ENCODE measurements around the gene SLC2A2.

The SLC2A2 gene

GRCh38 chr3:171028779-171029232, 2.3 kb upstream of the SLC2A2 start:
- TF ChIP-seq SIN3A (IDR thresholded peaks at IDR 0.05; ENCODE audit: borderline replicate concordance, insufficient read depth, low read length) (no peak), POLR2AphosphoS5 (IDR thresholded peaks at IDR 0.05; ENCODE audit: low read depth, low read length) (no peak), FOXP2 (optimal IDR thresholded peaks at IDR 0.05; ENCODE audit: borderline replicate concordance, extremely low read depth, extremely low read length, insufficient read depth) (no peak), TAF1 (IDR thresholded peaks at IDR 0.05; ENCODE audit: borderline replicate concordance, insufficient read depth, low read length) (no peak)

- no peak for TF ChIP-seq REST (IDR thresholded peaks at IDR 0.05; ENCODE audit: insufficient read depth in 1 of 2, low read depth in 2 of 2, low read length in 2 of 2)
- no peak for TF ChIP-seq POLR2AphosphoS5 (IDR thresholded peaks at IDR 0.05; ENCODE audit: low read depth, low read length)
- no peak for TF ChIP-seq SIN3A (IDR thresholded peaks at IDR 0.05; ENCODE audit: borderline replicate concordance, insufficient read depth, low read length)
- no peak for TF ChIP-seq FOXP2 (optimal IDR thresholded peaks at IDR 0.05; ENCODE audit: borderline replicate concordance, extremely low read depth, extremely low read length, insufficient read depth)
- TF ChIP-seq TAF1 (IDR thresholded peaks at IDR 0.05; ENCODE audit: borderline replicate concordance, insufficient read depth, low read length) = no peak
Observed at GRCh38 chr3:171028025-171028778, 1.7 kb upstream of the SLC2A2 start.

- TF ChIP-seq POLR2AphosphoS5 (IDR thresholded peaks at IDR 0.05; ENCODE audit: low read depth, low read length) (no peak), FOXP2 (optimal IDR thresholded peaks at IDR 0.05; ENCODE audit: borderline replicate concordance, extremely low read depth, extremely low read length, insufficient read depth) (no peak), TAF1 (IDR thresholded peaks at IDR 0.05; ENCODE audit: borderline replicate concordance, insufficient read depth, low read length) (no peak), SIN3A (IDR thresholded peaks at IDR 0.05; ENCODE audit: borderline replicate concordance, insufficient read depth, low read length) (no peak), REST (IDR thresholded peaks at IDR 0.05; ENCODE audit: insufficient read depth in 1 of 2, low read depth in 2 of 2, low read length in 2 of 2) (no peak)
Observed at GRCh38 chr3:171023566-171023965, 3.0 kb downstream of the SLC2A2 start.

- TF ChIP-seq SIN3A (IDR thresholded peaks at IDR 0.05; ENCODE audit: borderline replicate concordance, insufficient read depth, low read length) (no peak), FOXP2 (optimal IDR thresholded peaks at IDR 0.05; ENCODE audit: borderline replicate concordance, extremely low read depth, extremely low read length, insufficient read depth) (no peak), POLR2AphosphoS5 (IDR thresholded peaks at IDR 0.05; ENCODE audit: low read depth, low read length) (no peak)
Observed at GRCh38 chr3:171021377-171021776, 5.1 kb downstream of the SLC2A2 start.

GRCh38 chr3:171018156-171018935, 8.2 kb downstream of the SLC2A2 start:
- no peak for TF ChIP-seq REST (IDR thresholded peaks at IDR 0.05; ENCODE audit: insufficient read depth in 1 of 2, low read depth in 2 of 2, low read length in 2 of 2)
- TF ChIP-seq FOXP2 (optimal IDR thresholded peaks at IDR 0.05; ENCODE audit: borderline replicate concordance, extremely low read depth, extremely low read length, insufficient read depth) = no peak
- no peak for TF ChIP-seq SIN3A (IDR thresholded peaks at IDR 0.05; ENCODE audit: borderline replicate concordance, insufficient read depth, low read length)
- TF ChIP-seq TAF1 (IDR thresholded peaks at IDR 0.05; ENCODE audit: borderline replicate concordance, insufficient read depth, low read length) = no peak
- TF ChIP-seq POLR2AphosphoS5 (IDR thresholded peaks at IDR 0.05; ENCODE audit: low read depth, low read length) = no peak

All from PFSK-1 (cell line).